HuH-7 (cell line): ENCODE measurements around the gene OR5AR1.
"Not testable (repeated sequence)": the region's sequence is repeated elsewhere in the genome, so short reads cannot be mapped to it uniquely, and the experiment has no call there.

Source experiments
- DNase-seq: peaks from one replicate; pipeline ENCODE4 v3.0.0; 2011; ENCODE audit warnings: low spot score

Gene OR5AR1

DNA sequence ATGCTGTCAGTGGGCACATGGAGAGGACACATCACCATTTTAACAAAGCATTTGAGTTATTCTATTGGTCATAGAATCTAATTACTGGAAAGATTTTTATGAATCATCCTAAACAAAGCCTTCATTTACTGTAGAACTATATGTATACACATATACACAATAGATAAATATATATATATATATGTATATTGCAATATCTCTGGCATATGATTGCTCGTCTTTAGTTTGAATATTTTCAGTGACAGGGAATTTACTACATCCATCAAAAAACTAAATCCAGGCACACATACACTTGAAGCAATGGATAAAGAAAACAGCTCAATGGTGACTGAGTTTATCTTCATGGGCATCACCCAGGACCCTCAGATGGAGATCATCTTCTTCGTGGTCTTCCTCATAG, at the start of gene OR5AR1:
OR5AR1 (plus strand) TSS at position 301 of the 400 bp plus-strand sequence; CDS start at position 301, 0 bp downstream.
- no peak for DNase-seq

DNA sequence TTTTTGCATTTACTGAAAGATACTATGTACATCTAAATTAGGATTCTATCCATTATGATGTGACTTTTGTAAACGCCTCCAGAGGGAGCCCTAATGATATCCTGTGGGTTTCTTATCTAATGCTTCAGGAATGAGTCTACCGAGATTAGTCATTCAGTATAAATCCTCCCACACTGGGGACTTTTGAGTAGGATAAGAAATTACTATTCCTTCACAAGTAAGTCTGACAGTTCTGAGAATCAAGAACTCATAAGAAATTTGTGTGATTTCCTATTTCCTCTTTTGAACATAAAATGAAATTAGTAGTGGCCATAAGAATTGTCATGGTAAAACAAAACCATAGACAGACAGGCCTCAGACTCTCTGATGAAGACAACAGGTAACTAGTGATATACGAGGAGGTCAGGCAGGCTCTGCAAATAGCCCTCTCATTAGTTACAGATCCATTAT, 38.8 kb upstream of the OR5AR1 start:
- peak; percentile 27 for DNase-seq

DNA sequence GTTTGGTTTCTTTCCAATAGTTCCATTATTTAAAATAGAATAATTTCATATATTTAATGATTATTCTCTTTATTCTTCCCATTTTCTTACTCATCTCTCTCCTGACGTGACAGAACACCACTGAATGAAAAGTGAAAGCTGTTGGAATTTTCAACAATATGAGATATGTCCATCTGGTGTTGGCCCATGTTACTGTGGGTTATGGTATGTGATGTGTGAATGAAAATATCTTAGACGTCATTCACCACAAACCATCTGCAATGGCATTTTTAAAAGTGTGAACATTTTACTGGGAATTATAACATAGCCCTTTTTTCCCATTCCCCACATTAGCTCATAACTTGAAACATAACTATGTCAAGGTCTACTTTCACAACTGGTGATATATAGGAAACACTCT, 37.5 kb upstream of the OR5AR1 start:
- DNase-seq, result no peak

- no peak for DNase-seq
Measured at GRCh38 chr11:56632329-56632728, 31.2 kb upstream of the OR5AR1 start.

DNA sequence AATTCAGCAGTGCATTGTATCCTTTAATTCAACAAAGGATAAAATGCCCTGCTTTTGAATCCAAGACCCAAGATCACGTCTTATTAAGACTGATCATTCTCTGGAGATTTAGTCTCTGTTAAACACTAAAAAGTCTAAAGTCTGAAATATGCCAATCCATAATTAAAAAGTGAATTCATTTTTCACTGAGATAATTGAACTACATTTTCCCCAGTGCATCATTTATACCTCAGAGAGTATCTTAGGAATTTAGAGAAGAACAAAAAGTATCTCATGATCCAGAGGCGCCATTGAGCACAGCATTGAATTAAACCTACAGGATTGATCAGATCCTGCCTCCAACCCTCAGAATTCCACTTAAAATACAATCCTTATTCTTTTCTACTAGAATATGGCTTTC, 26.6 kb upstream of the OR5AR1 start:
- DNase-seq, result no peak

- no peak for DNase-seq
Measured at GRCh38 chr11:56637500-56637899, 26.0 kb upstream of the OR5AR1 start.

DNA sequence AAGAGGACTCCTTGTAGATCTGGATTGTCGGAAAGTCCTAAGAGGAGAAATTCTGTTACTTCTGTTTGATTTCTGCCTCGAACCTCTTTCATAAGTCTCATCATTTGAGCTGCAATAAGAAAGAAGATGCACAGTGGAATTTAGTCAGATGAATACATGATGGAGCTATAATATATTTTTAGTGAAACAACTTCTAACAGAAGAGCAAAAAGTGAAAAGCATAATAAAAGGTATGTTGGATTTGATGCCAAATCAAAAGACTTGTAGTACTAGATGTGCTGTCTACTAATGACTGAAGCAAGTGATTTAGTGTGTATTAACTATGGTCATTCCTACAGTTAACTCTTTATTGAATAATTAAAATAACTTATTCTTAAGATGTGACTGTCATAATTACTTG, 21.1 kb upstream of the OR5AR1 start, which contains the start of gene OR5AP2:
OR5AP2 (minus strand) TSS at position 101 of the 400 bp plus-strand sequence; CDS start at position 101, 0 bp downstream.
- no peak for DNase-seq

- DNase-seq, result no peak
Measured at GRCh38 chr11:56659755-56660154, 3.7 kb upstream of the OR5AR1 start.

DNA sequence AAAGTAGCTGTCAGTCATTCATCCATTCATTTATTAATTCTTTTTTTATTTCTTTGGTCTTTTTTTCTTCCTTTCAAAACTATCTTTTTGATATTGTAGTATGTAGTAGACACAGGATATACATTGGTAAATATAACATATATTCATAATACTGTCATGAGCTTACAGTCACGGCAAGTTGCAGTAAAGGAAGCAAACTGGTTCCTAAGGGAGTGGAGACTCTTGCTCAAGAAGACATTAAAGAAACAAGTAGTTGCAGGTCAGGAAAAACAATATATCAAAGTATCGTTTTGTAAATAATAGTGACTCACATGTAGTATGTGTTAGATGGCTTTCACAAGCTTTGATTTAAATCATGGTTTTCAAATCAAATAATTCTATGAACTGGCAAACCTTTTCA, 7.5 kb downstream of the OR5AR1 start:
- no peak for DNase-seq

DNA sequence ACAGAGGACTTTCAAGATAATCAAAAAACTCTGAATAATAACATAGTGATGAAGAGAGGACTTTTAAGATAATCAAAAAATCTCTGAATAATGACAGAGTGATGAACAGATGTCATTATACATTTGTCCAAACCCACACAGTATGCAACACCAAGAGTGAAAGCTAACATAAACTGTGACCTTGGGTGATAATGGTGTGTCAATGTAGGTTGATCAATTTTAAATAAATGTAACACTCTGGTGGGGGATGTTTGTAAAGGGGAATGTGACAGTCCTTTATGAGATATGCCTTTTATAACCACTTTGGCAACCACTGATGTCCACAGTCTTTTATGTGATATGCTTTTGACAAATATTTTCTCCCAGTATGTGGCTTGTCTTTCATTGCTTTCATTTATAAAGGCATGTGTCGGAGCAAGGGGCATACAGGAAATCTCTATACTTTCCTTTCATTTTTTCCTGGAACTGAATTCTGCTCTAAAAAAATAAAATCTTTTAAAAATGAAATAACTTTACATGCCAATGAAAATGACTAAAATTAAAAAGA, 25.1 kb downstream of the OR5AR1 start:
- DNase-seq, result no peak

- not testable (repeated sequence) for DNase-seq
Measured at GRCh38 chr11:56691179-56691578, 27.7 kb downstream of the OR5AR1 start.

- DNase-seq, result no peak
Measured at GRCh38 chr11:56693428-56693827, 29.9 kb downstream of the OR5AR1 start.

- DNase-seq, result no peak
Measured at GRCh38 chr11:56698795-56699194, 35.3 kb downstream of the OR5AR1 start, which contains the start of gene OR9G1. Gene OR9G1 (plus strand): TSS chr11:56699095. CDS start chr11:56700388, 1,293 bp downstream.

DNA sequence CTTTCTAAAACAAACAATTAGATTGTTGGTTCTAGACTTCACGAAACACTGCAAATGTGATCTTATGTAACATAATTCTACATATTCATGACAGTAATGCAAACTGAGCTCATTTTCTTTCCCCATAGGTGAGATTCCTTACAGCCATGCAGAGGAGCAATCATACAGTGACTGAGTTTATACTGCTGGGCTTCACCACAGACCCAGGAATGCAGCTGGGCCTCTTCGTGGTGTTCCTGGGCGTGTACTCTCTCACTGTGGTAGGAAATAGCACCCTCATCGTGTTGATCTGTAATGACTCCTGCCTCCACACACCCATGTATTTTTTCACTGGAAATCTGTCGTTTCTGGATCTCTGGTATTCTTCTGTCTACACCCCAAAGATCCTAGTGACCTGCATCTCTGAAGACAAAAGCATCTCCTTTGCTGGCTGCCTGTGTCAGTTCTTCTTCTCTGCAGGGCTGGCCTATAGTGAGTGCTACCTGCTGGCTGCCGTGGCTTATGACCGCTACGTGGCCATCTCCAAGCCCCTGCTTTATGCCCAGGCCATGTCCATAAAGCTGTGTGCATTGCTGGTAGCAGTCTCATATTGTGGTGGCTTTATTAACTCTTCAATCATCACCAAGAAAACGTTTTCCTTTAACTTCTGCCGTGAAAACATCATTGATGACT, 36.9 kb downstream of the OR5AR1 start:
- no peak for DNase-seq

DNA sequence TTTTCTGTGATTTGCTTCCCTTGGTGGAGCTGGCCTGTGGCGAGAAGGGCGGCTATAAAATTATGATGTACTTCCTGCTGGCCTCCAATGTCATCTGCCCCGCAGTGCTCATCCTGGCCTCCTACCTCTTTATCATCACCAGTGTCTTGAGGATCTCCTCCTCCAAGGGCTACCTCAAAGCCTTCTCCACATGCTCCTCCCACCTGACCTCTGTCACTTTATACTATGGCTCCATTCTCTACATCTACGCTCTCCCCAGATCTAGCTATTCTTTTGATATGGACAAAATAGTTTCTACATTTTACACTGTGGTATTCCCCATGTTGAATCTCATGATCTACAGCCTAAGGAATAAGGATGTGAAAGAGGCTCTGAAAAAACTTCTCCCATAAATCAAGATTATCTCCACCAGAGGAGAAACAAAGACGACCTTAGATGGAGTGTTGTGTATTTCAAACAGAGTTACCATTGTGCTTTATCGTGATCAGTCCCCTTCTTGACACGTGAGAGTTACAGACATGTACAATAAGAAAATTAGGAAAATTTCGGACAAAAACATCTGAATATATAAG, 37.5 kb downstream of the OR5AR1 start:
- no peak for DNase-seq

DNA sequence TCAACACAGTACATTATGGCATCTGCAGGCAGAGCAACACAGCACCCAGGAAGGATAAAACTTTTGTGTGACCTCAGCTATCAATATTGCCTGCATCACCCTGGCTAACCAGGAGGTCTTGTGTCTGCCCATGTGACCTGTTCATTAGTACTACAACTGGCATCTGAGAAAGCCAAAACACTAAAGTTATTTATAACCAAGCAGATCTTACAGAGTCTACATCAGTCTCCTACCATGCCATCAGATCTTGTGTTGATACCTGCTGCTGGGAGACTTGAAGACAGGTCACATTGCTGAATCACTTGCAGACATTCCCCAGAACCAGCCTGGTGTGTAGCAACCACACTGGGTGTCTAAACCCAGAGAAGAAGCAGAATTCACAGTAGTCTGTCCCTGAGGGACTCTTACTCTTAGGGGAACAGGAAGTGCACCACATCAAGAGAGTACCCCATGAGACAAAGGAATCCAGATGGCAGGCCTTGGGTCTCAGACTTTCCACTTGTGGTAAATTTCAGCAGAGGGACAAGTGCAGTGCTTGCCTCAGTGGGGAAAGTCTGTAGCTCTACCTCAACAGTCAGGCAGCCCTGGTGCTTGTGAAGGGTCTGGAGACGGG, 42.4 kb downstream of the OR5AR1 start:
- DNase-seq, result no peak

- no peak for DNase-seq
Measured at GRCh38 chr11:56706486-56706885, 43.0 kb downstream of the OR5AR1 start.

DNA sequence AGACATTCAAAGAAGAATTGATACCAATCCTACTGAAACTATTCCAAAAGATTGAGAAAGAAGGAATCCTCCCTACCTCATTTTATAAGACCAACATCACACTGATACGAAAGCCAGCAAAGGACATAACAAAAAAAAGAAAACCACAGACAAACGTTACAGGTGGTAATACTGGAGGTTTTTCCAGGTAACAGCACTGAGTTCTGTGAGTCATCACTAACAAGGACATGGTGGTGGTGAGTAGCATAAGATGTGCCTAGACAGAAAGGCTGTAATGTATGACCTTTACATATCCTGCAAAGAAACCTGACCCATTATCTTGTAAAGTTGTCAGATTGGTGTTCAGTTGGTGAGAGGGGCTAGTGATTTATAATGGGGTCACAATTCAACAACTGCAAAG, 50.7 kb downstream of the OR5AR1 start:
- DNase-seq, result no peak
